Small intestine (tissue), 7 donors: ENCODE results near the gene ITPR1. TPM values are rescaled to one million over a fixed set of nuclear protein-coding genes. Genes with fewer than 3 reads are reported as not detected.

Experiments used
- DNase-seq, 2 donors: peaks; one replicate each; pipeline versions ENCODE4 v3.0.0 to v3.0.0-alpha.2; 2013
- FAIRE-seq: peaks from 2 replicates; lab custom pipeline; 2012; peaks lifted over from hg19 to GRCh38; lab: Jason Lieb, UNC
- H3K27ac ChIP-seq, 3 donors: one replicate each; pipeline ENCODE4 v1.5.1; 2013; ENCODE audit warnings: low read length in 2 of 3, mild to moderate bottlenecking in 2 of 3, control low read depth in 1 of 3, inconsistent platforms in 1 of 3, low read depth in 1 of 3, moderate library complexity in 1 of 3
- H3K27me3 ChIP-seq, 3 donors: one replicate each; pipeline ENCODE4 v1.6.1; 2013; ENCODE audit warnings: low read length in 3 of 3, inconsistent platforms in 1 of 3; ENCODE audit not compliant: control insufficient read depth in 3 of 3, insufficient read depth in 3 of 3
- H3K36me3 ChIP-seq, 3 donors: one replicate each; pipeline ENCODE4 v1.6.1; 2013; ENCODE audit warnings: low read length in 3 of 3, inconsistent platforms in 1 of 3, low read depth in 1 of 3, mild to moderate bottlenecking in 1 of 3, moderate library complexity in 1 of 3; ENCODE audit not compliant: control insufficient read depth in 3 of 3, insufficient read depth in 2 of 3
- H3K4me1 ChIP-seq, 3 donors: one replicate each; pipeline ENCODE4 v1.6.1; 2013; ENCODE audit warnings: low read length in 2 of 3, inconsistent platforms in 1 of 3, low read depth in 1 of 3, mild to moderate bottlenecking in 1 of 3, moderate library complexity in 1 of 3; ENCODE audit not compliant: control insufficient read depth in 3 of 3, insufficient read depth in 2 of 3
- H3K4me3 ChIP-seq, 3 donors: one replicate each; pipeline ENCODE4 v1.5.1; 2013; ENCODE audit warnings: low read length in 3 of 3, control low read depth in 1 of 3, inconsistent platforms in 1 of 3, low read depth in 1 of 3, mild to moderate bottlenecking in 1 of 3, moderate library complexity in 1 of 3
- H3K9me3 ChIP-seq, 2 donors: one replicate each; pipeline ENCODE4 v1.6.1; 2013; ENCODE audit warnings: low read depth in 1 of 2, low read length in 1 of 2; ENCODE audit not compliant: control insufficient read depth in 2 of 2, insufficient read depth in 1 of 2
- WGBS, 3 donors: extraction: QIAGEN DNeasy Blood & Tissue Kit; methylation state at CpG; one replicate each; pipeline ENCODE4 v1.1.7; 2013; 5-methylcytosine and 5-hydroxymethylcytosine counted together
- polyA plus RNA-seq, 4 donors: library from polyadenylated mRNA; stranded (reverse) in 3 of 4; unstranded in 1 of 4; fragments of 200-250 nt in 3 of 4; fragments of 120-200 nt in 1 of 4; gene quantifications; one replicate each; pipeline versions ENCODE4 v1.2.1 to v1.2.3, GENCODE V29; 2013
- donor health status: healthy with polysubstance abuse.
- donor health status: control.
- donor health status: control.
- donor health status: Bipolar disorder and iron deficiency.
- donor health status: healthy.

The ITPR1 gene
- polyA plus RNA-seq, 4 donors: 0.89 to 13.8 (median 5.1) TPM

DNA sequence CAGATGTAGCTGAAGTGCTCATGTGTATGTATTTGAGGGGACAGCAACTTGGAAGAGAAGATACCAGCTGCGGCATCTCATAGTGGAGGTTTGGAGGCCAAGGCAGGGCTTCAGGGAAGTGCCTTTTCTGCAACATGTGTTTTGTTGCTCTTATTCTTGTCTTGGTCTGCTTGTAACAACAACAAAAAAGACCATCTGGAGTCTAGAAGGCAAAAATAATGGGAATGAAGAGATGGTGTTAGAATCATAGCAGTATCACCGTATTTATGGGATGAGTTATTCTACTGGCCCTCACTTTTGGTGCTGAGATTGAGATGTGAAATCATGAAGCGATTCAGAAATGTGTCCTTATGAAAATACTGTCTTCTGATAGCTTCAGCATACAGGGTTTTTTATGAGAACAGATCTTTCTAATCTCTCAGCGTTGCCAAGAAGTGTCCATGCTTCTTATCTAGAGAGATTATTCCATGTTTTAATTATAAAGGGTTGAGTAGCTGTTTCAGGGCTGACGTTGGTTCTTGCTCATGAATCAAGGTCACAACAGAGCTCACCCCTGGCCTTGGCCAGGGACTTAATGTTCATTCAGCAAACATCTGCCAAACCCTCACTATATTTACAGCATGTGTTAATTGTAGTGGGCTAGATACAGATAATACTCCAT lies 58.0 kb downstream of the ITPR1 start:
- Histone ChIP-seq H3K27ac (no peak overlapping the region), H3K4me1 (no peaks in the 10 kb centered on the region), H3K27me3 (peaks cover 0 to 4% (median 0%) of the 10 kb centered on the region in 3 donors), H3K4me3 (no peak overlapping the region), H3K9me3 (no peaks in the 10 kb centered on the region), H3K36me3 (no peaks in the 10 kb centered on the region)
- FAIRE-seq (no peak), DNase-seq (peak in 1 of 2 donors; percentile 27)
- 55 to 67% (median 65%) methylated on average over 5 of the region's 5 CpGs for WGBS, 3 donors

DNA sequence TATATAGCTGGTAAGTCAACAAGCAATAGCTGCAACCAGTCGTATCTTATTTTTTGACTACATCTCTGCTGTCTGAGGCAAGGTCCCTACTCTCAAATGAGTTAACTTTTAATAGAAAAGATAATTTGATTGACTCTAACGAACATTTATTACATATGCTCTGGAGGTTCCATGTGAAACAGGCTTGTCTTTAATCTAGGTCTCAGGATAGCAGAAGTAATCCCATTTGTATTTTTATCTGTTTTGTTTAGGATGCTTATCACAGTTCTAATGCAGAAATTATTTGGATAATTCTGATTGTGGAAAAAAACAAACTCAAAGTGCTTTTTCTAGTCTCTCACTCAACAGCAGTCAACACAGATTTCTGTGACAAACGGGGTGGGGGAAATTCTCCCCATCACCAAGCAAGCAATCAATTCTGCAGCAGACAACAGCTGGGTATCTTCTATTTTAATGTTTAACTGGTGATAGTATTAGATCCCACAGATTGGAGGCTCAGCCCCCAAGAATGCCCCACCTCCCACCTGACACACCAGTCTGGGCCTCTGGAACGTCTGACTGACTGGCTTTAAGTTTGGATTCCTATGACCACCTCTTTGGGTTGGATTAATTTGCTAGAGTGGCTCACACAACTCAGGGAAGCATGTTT lies 58.8 kb downstream of the ITPR1 start:
- Histone ChIP-seq H3K27me3 (peaks cover 0 to 4% (median 0%) of the 10 kb centered on the region in 3 donors), H3K27ac (no peak overlapping the region), H3K4me1 (no peaks in the 10 kb centered on the region), H3K9me3 (no peaks in the 10 kb centered on the region), H3K4me3 (no peak overlapping the region), H3K36me3 (no peaks in the 10 kb centered on the region)
- WGBS, 3 donors: 56 to 64% (median 59%) methylated on average over 4 of the region's 4 CpGs
- FAIRE-seq (no peak), DNase-seq (no peak)

DNA sequence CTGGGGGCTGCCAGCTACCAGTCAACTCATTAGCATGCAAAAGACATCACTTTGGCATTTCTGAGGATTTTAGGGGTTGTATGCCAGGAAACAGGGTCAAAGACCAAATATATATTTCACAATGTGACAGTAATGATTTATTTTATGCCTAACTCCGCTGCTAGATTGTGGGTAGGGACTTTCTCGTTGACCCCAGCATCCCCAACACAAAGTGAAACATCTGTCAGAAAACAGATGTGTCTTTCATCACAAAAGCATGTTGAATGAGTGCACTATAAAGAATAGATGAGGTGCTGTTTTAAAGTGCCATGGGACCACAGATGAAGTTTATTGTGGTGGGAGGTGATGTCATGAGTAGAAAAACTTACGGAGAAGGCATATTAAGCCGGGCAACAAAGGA lies 59.7 kb downstream of the ITPR1 start:
- Histone ChIP-seq H3K9me3 (no peaks in the 10 kb centered on the region), H3K27me3 (peaks cover 0 to 4% (median 0%) of the 10 kb centered on the region in 3 donors), H3K4me3 (no peak overlapping the region), H3K4me1 (no peaks in the 10 kb centered on the region), H3K27ac (no peak overlapping the region), H3K36me3 (no peaks in the 10 kb centered on the region)
- FAIRE-seq (no peak), DNase-seq (no peak)
- WGBS, 3 donors: 69 to 71% (median 69%) methylated on average over 4 of the region's 4 CpGs

DNA sequence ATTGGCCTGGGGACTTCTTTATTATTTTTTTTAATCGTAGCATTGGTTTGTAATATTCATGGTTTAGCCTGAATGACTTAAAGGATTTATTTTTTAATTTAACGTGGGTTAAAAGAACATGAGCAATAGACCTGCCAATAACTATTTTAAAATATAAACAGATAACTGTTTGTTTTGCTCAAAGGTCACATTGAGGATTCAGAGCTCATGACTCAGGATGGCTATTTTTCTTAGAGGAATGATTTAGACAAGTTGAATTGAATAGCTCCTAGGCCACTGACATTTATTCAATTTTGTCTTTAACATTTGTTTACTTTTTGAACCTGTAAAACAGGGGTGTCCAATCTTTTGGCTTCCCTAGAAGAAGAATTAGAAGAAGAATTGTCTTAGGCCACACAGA lies 68.5 kb downstream of the ITPR1 start:
- no peak for FAIRE-seq
- 68 to 74% (median 70%) methylated on average over 2 of the region's 2 CpGs for WGBS, 3 donors
- Histone ChIP-seq H3K4me1 (no peaks in the 10 kb centered on the region), H3K27me3 (no peaks in the 10 kb centered on the region), H3K36me3 (no peaks in the 10 kb centered on the region), H3K4me3 (no peak overlapping the region), H3K27ac (no peak overlapping the region), H3K9me3 (no peaks in the 10 kb centered on the region)
- no peak for DNase-seq

DNA sequence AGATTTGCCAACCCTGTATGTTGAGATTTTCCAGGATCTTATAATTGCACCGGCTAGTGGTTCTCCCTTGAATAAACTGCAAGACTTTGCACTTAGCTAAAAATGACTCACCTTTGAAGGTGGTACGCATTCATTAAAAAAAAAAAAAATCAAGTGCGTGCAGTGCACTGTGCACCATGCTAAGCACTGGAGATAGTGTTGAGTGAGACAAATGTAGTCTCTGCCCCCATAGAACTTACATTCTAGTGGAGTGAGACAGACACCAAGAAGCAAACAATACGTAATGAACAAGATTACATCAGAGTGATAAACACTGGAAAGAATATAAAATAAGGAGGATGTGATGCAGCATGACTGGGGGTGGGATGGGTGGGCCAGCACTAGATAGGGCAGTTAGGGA lies 69.4 kb downstream of the ITPR1 start:
- WGBS, 3 donors: 74 to 84% (median 80%) methylated on average over 4 of the region's 4 CpGs
- H3K4me3 ChIP-seq: no peak overlapping the region
- no peaks in the 10 kb centered on the region for H3K4me1 ChIP-seq
- no peaks in the 10 kb centered on the region for H3K36me3 ChIP-seq
- FAIRE-seq: no peak
- H3K27me3 ChIP-seq: no peaks in the 10 kb centered on the region
- no peaks in the 10 kb centered on the region for H3K9me3 ChIP-seq
- no peak overlapping the region for H3K27ac ChIP-seq
- no peak for DNase-seq

DNA sequence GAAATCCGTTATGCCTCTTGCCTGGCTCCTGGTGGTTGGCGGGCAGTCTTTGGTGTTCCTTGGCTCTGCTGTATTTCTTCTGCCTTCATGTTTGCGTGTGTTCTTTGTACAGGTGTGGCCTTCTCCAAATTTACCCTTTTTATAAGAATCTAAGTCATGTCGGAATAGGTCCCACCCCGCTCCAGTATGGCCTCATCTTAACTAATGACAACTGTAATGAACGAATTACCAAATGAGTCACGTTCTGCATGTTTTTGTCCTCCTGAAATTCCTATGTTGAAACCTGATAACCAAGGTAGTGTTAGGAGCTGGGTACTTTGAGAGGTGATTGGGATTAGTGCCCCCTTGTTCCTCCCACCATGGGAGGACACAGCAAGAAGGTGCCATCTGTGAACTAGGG lies 71.1 kb downstream of the ITPR1 start:
- Histone ChIP-seq H3K4me1 (no peaks in the 10 kb centered on the region), H3K4me3 (no peak overlapping the region), H3K9me3 (no peaks in the 10 kb centered on the region), H3K36me3 (no peaks in the 10 kb centered on the region), H3K27me3 (no peaks in the 10 kb centered on the region), H3K27ac (no peak overlapping the region)
- FAIRE-seq (no peak), DNase-seq (no peak)
- 93 to 96% (median 96%) methylated on average over 7 of the region's 7 CpGs for WGBS, 3 donors

DNA sequence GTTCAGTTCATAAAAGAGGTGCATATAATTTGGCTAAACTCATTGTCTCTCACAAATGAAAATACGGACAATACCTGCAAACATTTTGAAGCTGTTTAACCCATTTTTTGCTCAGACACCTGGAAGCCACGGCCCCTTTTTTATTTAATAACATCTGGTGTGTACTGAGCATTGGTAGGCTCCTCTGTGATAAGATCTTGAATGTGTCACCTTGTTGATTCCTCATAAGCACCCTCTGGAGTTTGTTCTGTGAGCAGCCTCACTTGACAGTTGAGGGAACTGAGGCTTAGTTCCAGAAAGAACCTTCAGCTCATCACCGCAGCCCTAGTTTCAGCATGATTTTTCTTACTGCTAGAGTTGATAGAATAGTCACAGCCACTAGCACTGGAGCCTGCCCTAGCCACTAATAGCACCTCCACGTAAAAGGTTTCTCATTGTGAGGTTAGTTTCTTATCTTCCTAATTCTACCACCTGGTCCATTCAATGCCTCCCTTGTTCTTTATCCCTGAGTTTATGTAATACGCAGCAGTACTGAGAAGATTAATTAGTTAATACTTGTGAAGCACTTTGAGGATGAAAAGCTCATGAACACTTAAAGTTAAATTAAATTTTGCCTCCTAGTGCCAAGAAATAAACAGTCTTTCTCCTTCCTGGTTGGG lies 71.9 kb downstream of the ITPR1 start:
- H3K4me1 ChIP-seq: no peaks in the 10 kb centered on the region
- no peaks in the 10 kb centered on the region for H3K9me3 ChIP-seq
- no peak overlapping the region for H3K27ac ChIP-seq
- FAIRE-seq (no peak), DNase-seq (no peak)
- no peak overlapping the region for H3K4me3 ChIP-seq
- WGBS, 3 donors: 53 to 59% (median 54%) methylated on average over 5 of the region's 5 CpGs
- H3K36me3 ChIP-seq: no peaks in the 10 kb centered on the region
- no peaks in the 10 kb centered on the region for H3K27me3 ChIP-seq

DNA sequence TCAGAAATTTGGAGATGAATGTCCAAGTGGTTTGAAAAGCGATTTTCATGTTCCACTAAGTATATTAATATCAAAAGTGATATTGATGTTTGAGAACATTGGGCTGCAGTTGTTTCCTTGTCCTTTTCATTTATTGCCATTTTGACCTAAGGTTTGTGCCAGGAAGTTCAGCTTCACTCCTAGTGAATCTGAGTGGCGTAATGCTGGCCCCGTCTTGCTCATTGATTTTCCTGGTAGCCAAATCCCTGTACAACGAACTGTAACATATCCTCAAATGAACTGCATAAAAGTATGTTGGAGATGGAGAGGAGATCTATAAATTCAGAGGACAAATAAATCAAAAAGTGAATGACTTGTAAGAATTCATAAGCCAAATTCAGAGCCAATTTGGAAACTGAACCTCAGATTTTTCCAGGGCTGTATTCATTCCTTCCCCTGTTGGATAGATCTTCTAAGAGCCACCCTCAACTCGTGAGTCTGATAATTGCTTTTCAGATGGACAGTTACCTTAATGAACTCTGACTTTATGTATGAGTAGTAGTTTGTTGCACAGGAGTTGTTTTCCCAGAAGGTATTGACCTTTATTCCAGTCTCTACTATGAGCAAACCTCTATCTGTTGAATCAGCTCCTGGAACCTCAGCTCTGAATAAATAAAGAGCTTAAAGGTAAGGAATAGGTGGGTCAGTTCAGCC lies 72.8 kb downstream of the ITPR1 start:
- DNase-seq (no peak), FAIRE-seq (no peak)
- H3K4me1 ChIP-seq: no peaks in the 10 kb centered on the region
- H3K9me3 ChIP-seq: no peaks in the 10 kb centered on the region
- H3K27ac ChIP-seq: no peak overlapping the region
- H3K4me3 ChIP-seq: no peak overlapping the region
- H3K27me3 ChIP-seq: no peaks in the 10 kb centered on the region
- no peaks in the 10 kb centered on the region for H3K36me3 ChIP-seq
- 51 to 62% (median 54%) methylated on average over 5 of the region's 5 CpGs for WGBS, 3 donors
